A673 (cell line): Measurements from ENCODE around the gene MAPK11. TPM values are rescaled to one million over a fixed set of nuclear protein-coding genes. Genes with fewer than 3 reads are reported as not detected.

Source experiments
- BruUV-seq: library from RNA; stranded (reverse); fragments of 400-500 nt; replicated peaks from 2 replicates; lab custom pipeline; 2021; lab: Mats Ljungman, UMichigan
- CTCF ChIA-PET: fragments of 300-600 bp; sonication (Branson Sonifier 250); formaldehyde crosslinking; loops from one replicate; lab custom pipeline; 2022; ENCODE audit warnings: antibody characterized with exemption; lab: Charles Lee
- POLR2A ChIA-PET: fragments of 300-600 bp; sonication (Branson Sonifier 250); formaldehyde crosslinking; loops from one replicate; lab custom pipeline; 2022; ENCODE audit warnings: antibody characterized with exemption; ENCODE audit not compliant: low non-redundant PET; lab: Charles Lee
- DNase-seq: peaks from one replicate; pipeline ENCODE4 v3.0.0-alpha.2; 2015; ENCODE audit warnings: low spot score
- H3K27ac ChIP-seq: fragments of 200-600 bp; sonication (generic); 2 replicates; pipeline ENCODE4 v1.5.1; 2016; ENCODE audit warnings: mixed run types, low read depth, mild to moderate bottlenecking, mixed read lengths, antibody characterized with exemption, low read length; ENCODE audit not compliant: poor library complexity, severe bottlenecking
- H3K27me3 ChIP-seq: fragments of 200-600 bp; sonication (generic); replicated peaks from 2 replicates; pipeline ENCODE4 v1.6.1; 2017; ENCODE audit warnings: mixed run types, low read depth, mild to moderate bottlenecking, mixed read lengths, antibody characterized with exemption, low read length; ENCODE audit not compliant: insufficient read depth, poor library complexity
- H3K36me3 ChIP-seq: fragments of 200-600 bp; sonication (generic); 2 replicates; pipeline ENCODE4 v1.6.1; 2016; ENCODE audit warnings: mixed run types, mild to moderate bottlenecking, mixed read lengths, antibody characterized with exemption, low read length; ENCODE audit not compliant: insufficient read depth, poor library complexity, severe bottlenecking
- H3K4me1 ChIP-seq: fragments of 200-600 bp; sonication (generic); 2 replicates; pipeline ENCODE4 v1.6.1; 2017; ENCODE audit warnings: mixed run types, mild to moderate bottlenecking, mixed read lengths, antibody characterized with exemption, low read length; ENCODE audit not compliant: insufficient read depth, poor library complexity, severe bottlenecking
- H3K4me3 ChIP-seq: fragments of 200-600 bp; sonication (generic); 2 replicates; pipeline ENCODE4 v1.5.1; 2016; ENCODE audit warnings: low read depth, mixed run types, mild to moderate bottlenecking, mixed read lengths, low read length; ENCODE audit not compliant: poor library complexity, severe bottlenecking
- H3K9me3 ChIP-seq: fragments of 200-600 bp; sonication (generic); 2 replicates; pipeline ENCODE4 v1.6.1; 2016; ENCODE audit warnings: mixed run types, low read depth, mild to moderate bottlenecking, mixed read lengths, antibody characterized with exemption, low read length; ENCODE audit not compliant: poor library complexity, severe bottlenecking
- EZH2 ChIP-seq: fragments of 200-600 bp; sonication (generic); IDR thresholded peaks from 2 replicates; pipeline ENCODE4 v1.6.1; 2017; ENCODE audit warnings: borderline replicate concordance, low read depth, mild to moderate bottlenecking, mixed read lengths, antibody characterized with exemption, low read length; ENCODE audit not compliant: poor library complexity, severe bottlenecking
- intact Hi-C: fragments of 100-400 bp; cut with micrococcal nuclease; formaldehyde crosslinking; loops from one replicate; pipeline ENCODE4 v1.10.0; 2022; ENCODE audit not compliant: unreplicated experiment
- total RNA-seq: library from RNA; stranded (reverse); gene quantifications from 2 replicates; pipeline ENCODE4 v1.2.3, GENCODE V29; 2021
- TF ChIP-seq, protein P1 (sequence below): fragments of 300-800, 200-600 bp; sonication (generic); conservative IDR thresholded peaks from 2 replicates; pipeline ENCODE4 v1.5.1; 2017; ENCODE audit warnings: low read depth, mild to moderate bottlenecking, antibody characterized with exemption, low read length, moderate library complexity, mixed read lengths

MAPK11 gene
- total RNA-seq, 1 experiment from 2014 or later: 5.4 TPM

DNA sequence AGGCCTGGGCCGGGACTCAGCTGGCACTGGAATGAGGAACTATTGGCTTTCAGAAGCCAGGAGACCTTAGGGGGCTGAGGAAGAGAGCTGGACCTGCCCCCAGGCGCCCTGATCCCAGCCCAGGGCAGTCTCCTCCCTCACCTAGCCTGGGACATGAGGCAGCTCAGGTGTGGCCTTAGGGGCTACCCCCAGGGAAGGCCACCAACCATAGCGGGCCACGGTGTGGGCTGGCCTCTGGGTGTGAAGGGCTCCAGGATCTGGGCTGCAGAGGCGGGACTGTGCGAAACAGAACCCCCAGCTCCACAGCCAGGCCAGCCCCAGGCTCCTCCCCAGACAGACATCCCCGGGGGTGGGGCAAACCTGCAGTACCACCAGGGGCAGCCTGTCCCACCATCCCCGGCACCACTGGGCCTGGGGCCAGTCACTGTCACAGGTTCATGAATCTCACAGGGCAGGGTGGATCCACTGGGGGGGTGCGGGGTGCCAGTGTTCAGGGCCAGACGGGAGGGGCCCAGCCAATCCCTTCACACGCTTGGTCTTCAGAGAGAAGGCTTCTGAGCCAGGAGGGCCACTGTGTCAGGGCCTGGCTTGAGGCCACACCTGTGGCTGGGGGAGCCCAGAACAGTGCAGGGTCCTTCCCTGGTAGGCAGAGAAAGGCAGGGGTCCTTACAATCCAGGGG lies 33.8 kb upstream of the MAPK11 start:
- peak; percentile 48 for DNase-seq
- Histone ChIP-seq H3K9me3 (no peaks in the 10 kb centered on the region), H3K4me3 (no peak overlapping the region), H3K27ac (peak overlapping the region; percentile 95), H3K4me1 (peaks cover 73% of the 10 kb centered on the region), H3K36me3 (peaks cover 7% of the 10 kb centered on the region), H3K27me3 (no peaks in the 10 kb centered on the region)
- BruUV-seq: no TSS peak
- intact Hi-C loops: no loop called here
- POLR2A ChIA-PET: no interaction called here
- CTCF ChIA-PET: interaction anchor here (0.5 to 1.1 kb wide), 4 partner anchors 10 to 367 kb away, joined by 3 to 11 read pairs (median 5); no protein-coding TSS in a partner anchor
- TF ChIP-seq, protein P1, sequence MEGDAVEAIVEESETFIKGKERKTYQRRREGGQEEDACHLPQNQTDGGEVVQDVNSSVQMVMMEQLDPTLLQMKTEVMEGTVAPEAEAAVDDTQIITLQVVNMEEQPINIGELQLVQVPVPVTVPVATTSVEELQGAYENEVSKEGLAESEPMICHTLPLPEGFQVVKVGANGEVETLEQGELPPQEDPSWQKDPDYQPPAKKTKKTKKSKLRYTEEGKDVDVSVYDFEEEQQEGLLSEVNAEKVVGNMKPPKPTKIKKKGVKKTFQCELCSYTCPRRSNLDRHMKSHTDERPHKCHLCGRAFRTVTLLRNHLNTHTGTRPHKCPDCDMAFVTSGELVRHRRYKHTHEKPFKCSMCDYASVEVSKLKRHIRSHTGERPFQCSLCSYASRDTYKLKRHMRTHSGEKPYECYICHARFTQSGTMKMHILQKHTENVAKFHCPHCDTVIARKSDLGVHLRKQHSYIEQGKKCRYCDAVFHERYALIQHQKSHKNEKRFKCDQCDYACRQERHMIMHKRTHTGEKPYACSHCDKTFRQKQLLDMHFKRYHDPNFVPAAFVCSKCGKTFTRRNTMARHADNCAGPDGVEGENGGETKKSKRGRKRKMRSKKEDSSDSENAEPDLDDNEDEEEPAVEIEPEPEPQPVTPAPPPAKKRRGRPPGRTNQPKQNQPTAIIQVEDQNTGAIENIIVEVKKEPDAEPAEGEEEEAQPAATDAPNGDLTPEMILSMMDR: no peak
- no peak for TF ChIP-seq EZH2

DNA sequence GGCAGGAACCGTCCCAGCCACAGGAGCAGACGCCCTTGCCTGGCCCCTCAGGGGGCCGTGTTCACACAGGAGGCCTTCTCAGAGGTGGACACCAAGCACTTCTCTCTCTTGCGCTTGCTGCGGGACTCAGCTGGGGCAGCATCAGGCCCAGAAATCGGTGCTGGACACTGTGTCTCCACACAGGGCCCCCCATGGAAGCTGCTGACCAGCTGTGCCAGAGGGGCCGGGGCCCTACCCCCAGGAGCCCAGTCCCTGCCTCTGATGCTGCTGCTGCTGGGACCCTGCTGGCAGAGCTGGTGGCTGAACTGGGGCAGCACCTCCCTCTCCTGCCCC lies 33.3 kb upstream of the MAPK11 start:
- CTCF ChIA-PET: interaction anchor here (0.5 to 1.1 kb wide), 3 partner anchors 10 to 366 kb away, joined by 3 to 5 read pairs (median 5); no protein-coding TSS in a partner anchor
- no TSS peak for BruUV-seq
- DNase-seq: no peak
- Histone ChIP-seq H3K27me3 (no peaks in the 10 kb centered on the region), H3K9me3 (no peaks in the 10 kb centered on the region), H3K36me3 (peaks cover 7% of the 10 kb centered on the region), H3K4me3 (no peak overlapping the region), H3K27ac (peak overlapping the region; percentile 95), H3K4me1 (peaks cover 73% of the 10 kb centered on the region)
- intact Hi-C loops: no loop called here
- POLR2A ChIA-PET: no interaction called here
- TF ChIP-seq EZH2: no peak
- TF ChIP-seq, protein P1: no peak

DNA sequence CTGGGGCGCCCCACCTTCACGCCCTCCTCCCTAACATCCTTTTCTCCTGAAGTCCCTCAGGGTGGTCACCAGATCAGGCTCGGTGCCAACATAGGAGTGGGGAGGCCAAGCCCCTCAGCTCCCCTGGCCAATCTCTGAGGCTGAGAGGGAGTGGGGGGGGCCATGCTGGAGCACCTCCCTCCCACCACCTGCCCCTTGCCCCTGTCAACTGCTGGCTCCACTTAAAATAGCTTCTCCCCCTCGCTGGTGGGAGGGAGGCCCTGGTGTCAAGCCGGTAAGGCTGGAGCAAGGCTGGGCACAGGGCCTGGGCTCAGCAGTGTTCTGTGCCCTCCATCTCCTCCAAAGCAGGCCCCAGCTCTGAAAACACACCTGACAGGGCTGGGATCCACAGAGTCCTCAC lies 32.4 kb upstream of the MAPK11 start:
- peaks cover 76% of the 10 kb centered on the region for H3K4me1 ChIP-seq
- ChIA-PET CTCF (interaction anchor here (1.1 kb wide), 1 partner anchor 26 kb away, joined by 5 read pairs; no protein-coding TSS in a partner anchor), POLR2A (no interaction called here)
- TF ChIP-seq EZH2: no peak
- TF ChIP-seq, protein P1: no peak
- intact Hi-C loops: no loop called here
- H3K36me3 ChIP-seq: peaks cover 7% of the 10 kb centered on the region
- H3K27ac ChIP-seq: peak overlapping the region; percentile 95
- no peak for DNase-seq
- no peak overlapping the region for H3K4me3 ChIP-seq
- H3K27me3 ChIP-seq: no peaks in the 10 kb centered on the region
- BruUV-seq: no TSS peak
- H3K9me3 ChIP-seq: no peaks in the 10 kb centered on the region
